Lung (tissue), 12 donors: ENCODE results near the gene SPATA9. TPM values are rescaled to one million over a fixed set of nuclear protein-coding genes. Genes with fewer than 3 reads are reported as not detected.

Experiments used
- ATAC-seq: fragments of 200-7000 bp; cut with Tn5 transposase; one replicate; pipeline ENCODE4 v1.9.1; 2020; ENCODE audit warnings: moderate number of reproducible peaks; ENCODE audit not compliant: insufficient read depth, low FRiP score
- DNase-seq, 3 donors: peaks; one replicate each; pipeline ENCODE4 v3.0.0-alpha.2; 2013 to 2017
- H3K27ac ChIP-seq, 2 donors: one replicate each; pipeline ENCODE4 v1.5.1; 2013; ENCODE audit warnings: mild to moderate bottlenecking in 2 of 2, moderate library complexity in 2 of 2, control low read depth in 1 of 2, inconsistent platforms in 1 of 2, low read depth in 1 of 2, low read length in 1 of 2
- H3K27me3 ChIP-seq, 3 donors: one replicate each; pipeline ENCODE4 v1.5.1; 2013; ENCODE audit warnings: low read length in 2 of 3; ENCODE audit not compliant: control insufficient read depth in 3 of 3, insufficient read depth in 3 of 3
- H3K36me3 ChIP-seq, 4 donors: one replicate each; pipeline ENCODE4 v1.5.1; 2013; ENCODE audit warnings: low read length in 4 of 4, mild to moderate bottlenecking in 1 of 4, moderate library complexity in 1 of 4; ENCODE audit not compliant: control insufficient read depth in 4 of 4, insufficient read depth in 4 of 4
- H3K4me1 ChIP-seq, 5 donors: one replicate each; pipeline ENCODE4 v1.5.1; 2013; ENCODE audit warnings: low read length in 5 of 5, mild to moderate bottlenecking in 2 of 5, moderate library complexity in 1 of 5; ENCODE audit not compliant: control insufficient read depth in 5 of 5, insufficient read depth in 5 of 5
- H3K4me3 ChIP-seq: one replicate; pipeline ENCODE4 v1.5.1; 2013; ENCODE audit warnings: mild to moderate bottlenecking, control low read depth, moderate library complexity
- H3K9ac ChIP-seq, 2 donors: one replicate each; pipeline ENCODE4 v1.5.1; 2013; ENCODE audit warnings: low read length in 2 of 2, control low read depth in 1 of 2; ENCODE audit not compliant: insufficient read depth in 1 of 2
- H3K9me3 ChIP-seq, 4 donors: one replicate each; pipeline ENCODE4 v1.5.1; 2013; ENCODE audit warnings: low read length in 3 of 4, mild to moderate bottlenecking in 1 of 4, moderate library complexity in 1 of 4; ENCODE audit not compliant: control insufficient read depth in 4 of 4, insufficient read depth in 3 of 4
- CTCF ChIP-seq: IDR thresholded peaks from 2 replicates; pipeline ENCODE4 v1.5.1; 2012; ENCODE audit warnings: mild to moderate bottlenecking; ENCODE audit errors: control extremely low read depth, extremely low read depth
- WGBS, 2 donors: extraction: QIAGEN DNeasy Blood & Tissue Kit; methylation state at CpG; one replicate each; pipeline ENCODE4 v1.1.7; 2013; 5-methylcytosine and 5-hydroxymethylcytosine counted together
- polyA plus RNA-seq, 2 donors: library from polyadenylated mRNA; stranded (reverse); fragments of 200-250 nt; gene quantifications; one replicate each; pipeline ENCODE4 v1.2.1, GENCODE V29; 2013
- total RNA-seq, 2 donors: library from RNA; depleted of rRNA in 1 of 2; stranded (reverse); fragments of >200 nt in 1 of 2; gene quantifications; one replicate each; pipeline ENCODE4 v1.2.1, GENCODE V29; 2014 to 2021
- donor health status: control.
- donor health status: control.
- donor health status: Bipolar disorder and iron deficiency.
- donor health status: healthy.
- donor health status: DM: yes; HTN: yes; CAD: no.

SPATA9 gene
- total and polyA plus RNA-seq, 4 donors: 0.31 to 0.77 (median 0.40) TPM; not detected in 1

GRCh38 chr5:95670568-95670967 lies 12.2 kb downstream of the SPATA9 start:
- no peak for TF ChIP-seq CTCF
- Histone ChIP-seq H3K36me3 (no peaks in the 10 kb centered on the region), H3K4me3 (no peak overlapping the region), H3K27ac (no peak overlapping the region), H3K9me3 (peaks cover 0 to 2% (median 0%) of the 10 kb centered on the region in 4 donors), H3K9ac (no peak overlapping the region), H3K4me1 (peaks cover 0 to 10% (median 0%) of the 10 kb centered on the region in 5 donors), H3K27me3 (no peaks in the 10 kb centered on the region)
- no peak for ATAC-seq
- 96% methylated on average over 3 of the region's 3 CpGs for WGBS, 2 donors
- no peak for DNase-seq

GRCh38 chr5:95669985-95670384 lies 12.8 kb downstream of the SPATA9 start:
- H3K27ac ChIP-seq: no peak overlapping the region
- no peaks in the 10 kb centered on the region for H3K27me3 ChIP-seq
- no peak for TF ChIP-seq CTCF
- no peak for ATAC-seq
- H3K4me3 ChIP-seq: no peak overlapping the region
- no peaks in the 10 kb centered on the region for H3K36me3 ChIP-seq
- H3K4me1 ChIP-seq: peaks cover 0 to 10% (median 0%) of the 10 kb centered on the region in 5 donors
- H3K9ac ChIP-seq: no peak overlapping the region
- DNase-seq: no peak
- WGBS, 2 donors: 94 to 96% methylated on average over 5 of the region's 5 CpGs
- H3K9me3 ChIP-seq: peaks cover 0 to 2% (median 0%) of the 10 kb centered on the region in 4 donors

GRCh38 chr5:95669540-95669939 lies 13.3 kb downstream of the SPATA9 start:
- Histone ChIP-seq H3K4me3 (no peak overlapping the region), H3K27ac (peak overlapping the region in 1 of 2 donors; percentile 14), H3K27me3 (no peaks in the 10 kb centered on the region), H3K9me3 (peaks cover 0 to 2% (median 0%) of the 10 kb centered on the region in 4 donors), H3K9ac (no peak overlapping the region), H3K4me1 (peaks cover 0 to 10% (median 1%) of the 10 kb centered on the region in 5 donors), H3K36me3 (no peaks in the 10 kb centered on the region)
- peak; percentile 25 to 62 (median 25) for DNase-seq
- no peak for TF ChIP-seq CTCF
- no peak for ATAC-seq
- WGBS, 2 donors: 79 to 90% methylated on average over 4 of the region's 4 CpGs

GRCh38 chr5:95668728-95669127 lies 14.1 kb downstream of the SPATA9 start:
- 25 to 74% methylated on average over 1 of the region's 1 CpG for WGBS, 2 donors
- peaks cover 0 to 10% (median 4%) of the 10 kb centered on the region in 5 donors for H3K4me1 ChIP-seq
- ATAC-seq (no peak), DNase-seq (no peak)
- H3K27ac ChIP-seq: no peak overlapping the region
- H3K27me3 ChIP-seq: no peaks in the 10 kb centered on the region
- no peaks in the 10 kb centered on the region for H3K36me3 ChIP-seq
- no peak overlapping the region for H3K9ac ChIP-seq
- no peak overlapping the region for H3K4me3 ChIP-seq
- H3K9me3 ChIP-seq: peaks cover 0 to 2% (median 0%) of the 10 kb centered on the region in 4 donors
- TF ChIP-seq CTCF: no peak
